C4-2B (cell line): ENCODE measurements around the gene MARK1.
"Not testable (repeated sequence)": the region's sequence is repeated elsewhere in the genome, so short reads cannot be mapped to it uniquely, and the experiment has no call there.

Experiments
- H3K27ac ChIP-seq: fragments of 450-650 bp; 2 replicates; pipeline ENCODE4 v1.5.1; 2017
- CTCF ChIP-seq: fragments of 450-650 bp; conservative IDR thresholded peaks from 2 replicates; pipeline ENCODE4 v1.5.1; 2017; ENCODE audit warnings: mild to moderate bottlenecking
- ZFX ChIP-seq: fragments of 450-650 bp; IDR thresholded peaks from 2 replicates; pipeline ENCODE4 v1.6.1; 2017

MARK1 gene

DNA sequence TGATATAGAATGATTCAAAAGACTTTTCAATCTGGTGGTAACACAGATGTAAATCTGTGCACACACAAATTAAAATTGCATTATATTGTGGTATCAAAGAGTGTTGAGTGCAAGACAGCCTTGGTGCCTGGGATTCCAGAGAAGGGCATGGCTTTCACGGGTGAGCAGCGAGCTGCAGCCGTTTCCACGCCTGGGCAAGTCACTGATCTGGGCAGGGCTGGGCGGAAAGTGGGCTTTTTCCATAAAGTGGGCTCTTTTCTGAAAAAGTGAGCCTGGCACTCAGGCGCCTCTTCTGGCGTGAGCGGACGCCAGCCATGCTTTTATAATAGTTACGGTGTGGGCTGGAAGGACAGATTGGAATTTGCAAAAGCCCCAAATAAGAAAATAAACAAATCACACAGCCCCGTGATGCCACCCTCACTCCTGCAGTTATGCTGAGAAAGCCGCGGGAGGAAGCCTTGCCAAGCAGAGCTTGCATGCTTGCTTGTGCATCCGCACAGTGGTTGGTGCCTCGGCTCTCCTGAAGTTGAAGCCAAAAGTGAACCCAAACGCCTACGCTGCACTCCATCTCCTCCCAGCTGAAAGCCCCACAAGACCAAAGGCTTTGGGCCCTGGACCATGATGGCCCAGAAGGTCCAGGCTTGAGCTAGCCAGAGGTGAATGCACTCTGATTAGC is 155.1 kb downstream of the MARK1 start:
- H3K27ac ChIP-seq, result no peak overlapping the region
- TF ChIP-seq ZFX (no peak), CTCF (no peak)

DNA sequence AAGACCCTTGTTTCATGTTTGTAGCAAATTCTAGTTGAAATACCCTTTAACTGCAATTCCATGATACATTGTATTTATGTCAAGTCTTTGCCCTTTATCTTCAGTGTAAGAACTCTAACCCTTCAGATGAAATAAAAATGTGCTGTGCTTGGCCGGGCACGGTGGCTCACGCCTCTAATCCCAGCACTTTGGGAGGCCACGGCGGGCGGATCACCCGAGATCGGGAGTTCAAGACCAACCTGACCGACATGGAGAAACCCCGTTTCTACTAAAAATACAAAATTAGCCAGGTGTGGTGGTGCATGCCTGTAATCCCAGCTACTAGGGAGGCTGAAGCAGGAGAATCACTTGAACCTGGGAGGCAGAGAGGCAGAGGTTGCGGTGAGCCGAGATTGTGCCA is 155.8 kb downstream of the MARK1 start:
- H3K27ac ChIP-seq, result not testable (repeated sequence)

GRCh38 chr1:220684890-220685289 is 157.0 kb downstream of the MARK1 start:
- no peak overlapping the region for H3K27ac ChIP-seq
- no peak for TF ChIP-seq ZFX
- no peak for TF ChIP-seq CTCF

GRCh38 chr1:220685879-220686278 is 157.9 kb downstream of the MARK1 start:
- TF ChIP-seq CTCF, result peak; percentile 24
- TF ChIP-seq ZFX, result no peak
- H3K27ac ChIP-seq, result no peak overlapping the region

DNA sequence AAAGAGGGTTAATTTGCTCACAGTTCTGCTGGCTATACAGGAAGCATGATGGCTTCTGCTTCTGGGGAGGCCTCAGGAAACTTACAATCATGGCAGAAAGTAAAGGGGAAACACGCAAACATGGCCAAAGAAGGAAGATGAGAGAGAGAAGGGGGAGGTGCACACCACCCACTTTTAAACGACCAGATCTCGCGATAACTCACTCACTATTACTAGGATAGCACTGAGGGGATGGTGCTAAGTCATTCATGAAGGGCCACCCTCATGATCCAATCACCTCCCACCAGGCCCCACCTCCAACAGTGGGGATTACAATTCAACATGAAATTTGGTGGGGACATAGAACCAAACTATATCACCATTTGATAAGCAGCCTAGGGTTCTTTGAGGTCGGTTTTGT is 159.9 kb downstream of the MARK1 start:
- H3K27ac ChIP-seq, result no peak overlapping the region
- TF ChIP-seq CTCF, result no peak
- no peak for TF ChIP-seq ZFX

GRCh38 chr1:220689666-220690065 is 161.7 kb downstream of the MARK1 start:
- TF ChIP-seq CTCF (no peak), ZFX (no peak)

GRCh38 chr1:220690140-220691052 is 162.5 kb downstream of the MARK1 start, which contains the start of gene C1orf115:
TSS of gene C1orf115 (plus strand) at chr1:220690363. CDS start at chr1:220690403, 40 bp downstream.
- peak within 1 kb of the TSS; percentile 81 for H3K27ac ChIP-seq
- TF ChIP-seq CTCF (peak; percentile 100), ZFX (peak; percentile 32; the same call in 1 of the 2 replicates)

More at GRCh38 chr1:220689666-220690065, 161.7 kb downstream of the MARK1 start:
- peak overlapping the region; percentile 81; the same call in 1 of the 2 replicates for H3K27ac ChIP-seq
